Stomach smooth muscle (tissue), 2 donors: ENCODE measurements around the gene RER1.
"Not testable (repeated sequence)": the region's sequence is repeated elsewhere in the genome, so short reads cannot be mapped to it uniquely, and the experiment has no call there.

Experiments
- H3K27ac ChIP-seq: one replicate; pipeline ENCODE4 v1.7.0; 2013; ENCODE audit warnings: mild to moderate bottlenecking, low read length, inconsistent platforms
- H3K27me3 ChIP-seq, 2 donors: one replicate each; pipeline ENCODE4 v1.7.0; 2013; ENCODE audit warnings: low read length in 2 of 2; ENCODE audit not compliant: insufficient read depth in 2 of 2, control insufficient read depth in 1 of 2
- H3K36me3 ChIP-seq, 2 donors: one replicate each; pipeline ENCODE4 v1.7.0; 2013; ENCODE audit warnings: low read length in 2 of 2; ENCODE audit not compliant: control insufficient read depth in 2 of 2, insufficient read depth in 2 of 2
- H3K4me1 ChIP-seq: one replicate; pipeline ENCODE4 v1.7.0; 2013; ENCODE audit warnings: low read length; ENCODE audit not compliant: control insufficient read depth, insufficient read depth
- H3K4me3 ChIP-seq, 2 donors: one replicate each; pipeline ENCODE4 v1.7.0; 2013; ENCODE audit warnings: low read length in 2 of 2
- H3K9ac ChIP-seq, 2 donors: one replicate each; pipeline ENCODE4 v1.7.0; 2013; ENCODE audit warnings: low read length in 2 of 2, mild to moderate bottlenecking in 1 of 2
- H3K9me3 ChIP-seq, 2 donors: one replicate each; pipeline ENCODE4 v1.7.0; 2013; ENCODE audit warnings: low read length in 2 of 2; ENCODE audit not compliant: control insufficient read depth in 2 of 2
- donor health status: healthy.
- donor health status: Pancreatic carcinoma.

Gene RER1

GRCh38 chr1:2433936-2434655 lies 42.5 kb downstream of the RER1 start:
- Histone ChIP-seq H3K4me3 (no peak overlapping the region), H3K36me3 (no peaks in the 10 kb centered on the region), H3K9ac (no peak overlapping the region), H3K27ac (no peak overlapping the region), H3K9me3 (peaks cover 0 to 3% of the 10 kb centered on the region in 2 donors), H3K4me1 (no peaks in the 10 kb centered on the region), H3K27me3 (peaks cover 20 to 27% of the 10 kb centered on the region in 2 donors)

- peaks cover 0 to 1% of the 10 kb centered on the region in 2 donors for H3K9me3 ChIP-seq
- H3K36me3 ChIP-seq: no peaks in the 10 kb centered on the region
- H3K9ac ChIP-seq: no peak overlapping the region
- H3K4me3 ChIP-seq: no peak overlapping the region
- no peak overlapping the region for H3K27ac ChIP-seq
- H3K27me3 ChIP-seq: peaks cover 20 to 23% of the 10 kb centered on the region in 2 donors
- H3K4me1 ChIP-seq: no peaks in the 10 kb centered on the region
These were observed 43.5 kb downstream of the RER1 start for GRCh38 chr1:2435091-2435490.

- Histone ChIP-seq H3K4me3 (no peak overlapping the region), H3K27me3 (peaks cover 19 to 21% of the 10 kb centered on the region in 2 donors), H3K9me3 (no peaks in the 10 kb centered on the region), H3K4me1 (no peaks in the 10 kb centered on the region), H3K36me3 (no peaks in the 10 kb centered on the region), H3K9ac (no peak overlapping the region), H3K27ac (no peak overlapping the region)
These were observed 44.2 kb downstream of the RER1 start for GRCh38 chr1:2435746-2436355.

- no peaks in the 10 kb centered on the region for H3K36me3 ChIP-seq
- H3K4me3 ChIP-seq: no peak overlapping the region
- H3K9me3 ChIP-seq: no peaks in the 10 kb centered on the region
- no peak overlapping the region for H3K27ac ChIP-seq
- H3K27me3 ChIP-seq: peaks cover 15 to 21% of the 10 kb centered on the region in 2 donors
- H3K4me1 ChIP-seq: no peaks in the 10 kb centered on the region
- H3K9ac ChIP-seq: no peak overlapping the region
These were observed 45.2 kb downstream of the RER1 start for GRCh38 chr1:2436876-2437275.

- H3K27ac ChIP-seq: no peak overlapping the region
- no peaks in the 10 kb centered on the region for H3K9me3 ChIP-seq
- no peak overlapping the region for H3K4me3 ChIP-seq
- no peak overlapping the region for H3K9ac ChIP-seq
- H3K27me3 ChIP-seq: peaks cover 18% of the 10 kb centered on the region in 2 donors
- no peaks in the 10 kb centered on the region for H3K36me3 ChIP-seq
- no peaks in the 10 kb centered on the region for H3K4me1 ChIP-seq
These were observed 46.0 kb downstream of the RER1 start for GRCh38 chr1:2437617-2438016.

- no peaks in the 10 kb centered on the region for H3K4me1 ChIP-seq
- H3K4me3 ChIP-seq: no peak overlapping the region
- H3K9me3 ChIP-seq: no peaks in the 10 kb centered on the region
- no peak overlapping the region for H3K9ac ChIP-seq
- H3K27me3 ChIP-seq: peaks cover 21 to 22% of the 10 kb centered on the region in 2 donors
- H3K27ac ChIP-seq: no peak overlapping the region
- H3K36me3 ChIP-seq: no peaks in the 10 kb centered on the region
These were observed 46.4 kb downstream of the RER1 start for GRCh38 chr1:2438038-2438437.

- Histone ChIP-seq H3K36me3 (no peaks in the 10 kb centered on the region), H3K27me3 (peaks cover 16 to 23% of the 10 kb centered on the region in 2 donors), H3K4me3 (no peak overlapping the region), H3K27ac (no peak overlapping the region), H3K4me1 (no peaks in the 10 kb centered on the region), H3K9ac (no peak overlapping the region), H3K9me3 (no peaks in the 10 kb centered on the region)
These were observed 47.0 kb downstream of the RER1 start for GRCh38 chr1:2438641-2439040.

GRCh38 chr1:2439369-2439768 lies 47.7 kb downstream of the RER1 start:
- H3K9ac ChIP-seq: no peak overlapping the region
- peaks cover 16 to 26% of the 10 kb centered on the region in 2 donors for H3K27me3 ChIP-seq
- no peaks in the 10 kb centered on the region for H3K9me3 ChIP-seq
- H3K27ac ChIP-seq: no peak overlapping the region
- no peaks in the 10 kb centered on the region for H3K4me1 ChIP-seq
- H3K36me3 ChIP-seq: no peaks in the 10 kb centered on the region
- no peak overlapping the region for H3K4me3 ChIP-seq

- not testable (repeated sequence) for H3K9me3 ChIP-seq
These were observed 48.7 kb downstream of the RER1 start for GRCh38 chr1:2440346-2440745.

GRCh38 chr1:2441746-2442145 lies 50.1 kb downstream of the RER1 start:
- H3K4me3 ChIP-seq: no peak overlapping the region
- no peak overlapping the region for H3K9ac ChIP-seq
- H3K27me3 ChIP-seq: peaks cover 24 to 32% of the 10 kb centered on the region in 2 donors
- H3K9me3 ChIP-seq: no peaks in the 10 kb centered on the region
- H3K4me1 ChIP-seq: no peaks in the 10 kb centered on the region
- no peaks in the 10 kb centered on the region for H3K36me3 ChIP-seq
- no peak overlapping the region for H3K27ac ChIP-seq

More at GRCh38 chr1:2440346-2440745, 48.7 kb downstream of the RER1 start:
- H3K27ac ChIP-seq, H3K9ac ChIP-seq, H3K36me3 ChIP-seq, H3K4me1 ChIP-seq, H3K4me3 ChIP-seq: not testable (repeated sequence)
- peaks cover 20 to 32% of the 10 kb centered on the region in 2 donors for H3K27me3 ChIP-seq

- Histone ChIP-seq H3K9me3 (no peaks in the 10 kb centered on the region), H3K36me3 (no peaks in the 10 kb centered on the region), H3K4me3 (no peak overlapping the region), H3K27ac (no peak overlapping the region), H3K4me1 (no peaks in the 10 kb centered on the region), H3K9ac (no peak overlapping the region), H3K27me3 (peaks cover 28 to 36% of the 10 kb centered on the region in 2 donors)
These were observed 51.0 kb downstream of the RER1 start for GRCh38 chr1:2442661-2443060.
